Epithelial cell of prostate (primary cell): ENCODE data around the gene LRMDA.

Experiments
- DNase-seq: peaks from one replicate; pipeline ENCODE4 v3.0.0-alpha.2; 2011; ENCODE audit warnings: low read depth, low spot score
- H3K27ac ChIP-seq: fragments of 450-650 bp; 2 replicates; pipeline ENCODE4 v1.5.1; 2017; ENCODE audit warnings: mild to moderate bottlenecking

Gene LRMDA

GRCh38 chr10:76397181-76398042, 966.0 kb downstream of the LRMDA start:
- H3K27ac ChIP-seq = no peak overlapping the region
- DNase-seq = no peak

- no peak overlapping the region for H3K27ac ChIP-seq
- no peak for DNase-seq
These were observed 966.8 kb downstream of the LRMDA start for GRCh38 chr10:76398043-76398710.

GRCh38 chr10:76399226-76399625, 967.8 kb downstream of the LRMDA start:
- H3K27ac ChIP-seq = no peak overlapping the region
- DNase-seq = no peak

- no peak overlapping the region for H3K27ac ChIP-seq
- DNase-seq = no peak
These were observed 969.6 kb downstream of the LRMDA start for GRCh38 chr10:76401006-76401405.

- no peak overlapping the region for H3K27ac ChIP-seq
- no peak for DNase-seq
These were observed 972.5 kb downstream of the LRMDA start for GRCh38 chr10:76403912-76404311.

- no peak overlapping the region for H3K27ac ChIP-seq
- DNase-seq = no peak
These were observed 973.1 kb downstream of the LRMDA start for GRCh38 chr10:76404531-76404930.

GRCh38 chr10:76405922-76406321, 974.5 kb downstream of the LRMDA start:
- DNase-seq = no peak
- H3K27ac ChIP-seq = no peak overlapping the region

- DNase-seq = no peak
These were observed 977.2 kb downstream of the LRMDA start for GRCh38 chr10:76408646-76409045.

GRCh38 chr10:76411729-76412435, 980.5 kb downstream of the LRMDA start:
- DNase-seq = no peak
- H3K27ac ChIP-seq = no peak overlapping the region

More at GRCh38 chr10:76408646-76409045, 977.2 kb downstream of the LRMDA start:
- H3K27ac ChIP-seq = no peak overlapping the region

GRCh38 chr10:76415554-76415953, 984.1 kb downstream of the LRMDA start:
- H3K27ac ChIP-seq = no peak overlapping the region
- DNase-seq = no peak

- no peak overlapping the region for H3K27ac ChIP-seq
These were observed 985.2 kb downstream of the LRMDA start for GRCh38 chr10:76416642-76417041.

GRCh38 chr10:76420725-76421124, 989.3 kb downstream of the LRMDA start:
- no peak overlapping the region for H3K27ac ChIP-seq
- DNase-seq = no peak

More at GRCh38 chr10:76416642-76417041, 985.2 kb downstream of the LRMDA start:
- DNase-seq = no peak

- no peak overlapping the region for H3K27ac ChIP-seq
- DNase-seq = no peak
These were observed 991.3 kb downstream of the LRMDA start for GRCh38 chr10:76422769-76423168.

- no peak overlapping the region for H3K27ac ChIP-seq
- peak; percentile 16 for DNase-seq
These were observed 997.3 kb downstream of the LRMDA start for GRCh38 chr10:76428551-76429367.

- H3K27ac ChIP-seq = no peak overlapping the region
- no peak for DNase-seq
These were observed 998.1 kb downstream of the LRMDA start for GRCh38 chr10:76429368-76430060.

GRCh38 chr10:76430061-76430645, 998.7 kb downstream of the LRMDA start:
- no peak for DNase-seq

GRCh38 chr10:76432016-76433012, 1000.9 kb downstream of the LRMDA start:
- H3K27ac ChIP-seq = peak overlapping the region; percentile 40
- no peak for DNase-seq

More at GRCh38 chr10:76430061-76430645, 998.7 kb downstream of the LRMDA start:
- H3K27ac ChIP-seq = no peak overlapping the region
